DMS153 treated with DMSO at 0.1 percent for 48 hours (cell line): ENCODE measurements around the gene TOM1L2.

Source experiments
- DNase-seq: peaks from one replicate; lab custom pipeline; 2025; ENCODE audit not compliant: unreplicated experiment; lab: John Stamatoyannopoulos, UW

TOM1L2 gene

DNA sequence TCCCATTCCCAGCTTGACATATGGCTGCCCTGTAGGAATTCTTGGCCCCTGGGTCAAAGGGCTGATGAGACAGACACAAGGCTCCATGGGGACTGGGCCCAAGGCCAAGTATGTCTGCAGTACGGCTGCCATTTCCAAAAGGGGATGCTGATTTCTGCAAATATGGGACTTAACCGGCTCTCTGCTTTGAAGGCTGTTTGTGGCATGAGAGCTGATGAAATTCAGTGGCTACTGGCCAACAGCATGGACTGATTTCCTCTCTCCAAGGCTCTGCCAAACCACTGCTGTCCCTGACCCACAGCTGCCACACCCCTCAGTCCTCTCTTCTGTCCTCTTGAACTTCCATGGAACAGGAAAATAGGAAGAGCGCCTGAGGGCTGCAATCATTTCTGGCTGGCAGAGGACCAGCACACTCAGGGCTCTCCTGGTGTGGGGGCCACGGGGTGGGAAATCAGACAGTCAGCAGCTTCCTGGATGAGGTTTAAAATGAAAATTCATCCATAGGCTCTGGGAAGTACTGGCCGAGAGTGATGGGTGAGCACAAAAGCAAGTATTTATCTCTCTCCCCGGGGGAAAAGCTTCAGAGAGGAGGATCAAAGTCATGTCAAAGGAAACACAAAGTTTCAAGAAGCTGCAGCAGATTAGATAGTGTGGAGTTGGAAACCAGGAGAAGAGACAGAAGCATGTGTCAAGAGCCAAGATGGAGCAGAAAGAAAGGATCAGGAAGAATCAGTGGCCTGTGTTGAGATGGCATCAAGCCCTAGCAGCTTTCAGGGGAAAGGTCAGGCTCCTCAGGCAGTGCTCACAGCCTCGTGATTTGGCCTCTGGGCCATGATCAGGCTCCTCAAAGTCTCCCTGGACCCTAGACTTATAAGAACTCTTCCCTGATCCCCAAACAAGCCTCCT is 71.3 kb downstream of the TOM1L2 start:
- peak; percentile 17 for DNase-seq

- DNase-seq, result no peak
These were observed 72.7 kb downstream of the TOM1L2 start for GRCh38 chr17:17899486-17899885.

DNA sequence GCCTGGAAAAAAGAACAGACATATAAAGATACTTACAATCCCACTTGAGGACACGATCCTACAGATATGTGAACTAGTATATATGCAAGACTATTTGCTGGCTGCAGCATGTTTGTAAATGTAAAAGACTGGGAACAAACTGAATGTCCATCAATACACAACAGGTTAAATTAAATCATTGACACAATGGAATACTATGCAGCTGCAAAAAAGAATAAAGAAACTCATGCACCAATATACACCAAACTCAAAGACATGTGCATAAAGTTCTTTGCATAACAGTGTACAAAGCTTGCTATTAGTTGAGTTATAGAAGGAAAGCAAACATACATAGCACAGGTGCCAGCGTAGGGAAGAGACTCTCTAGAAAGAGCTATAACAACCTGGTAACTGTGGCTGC is 73.5 kb downstream of the TOM1L2 start:
- DNase-seq, result no peak

DNA sequence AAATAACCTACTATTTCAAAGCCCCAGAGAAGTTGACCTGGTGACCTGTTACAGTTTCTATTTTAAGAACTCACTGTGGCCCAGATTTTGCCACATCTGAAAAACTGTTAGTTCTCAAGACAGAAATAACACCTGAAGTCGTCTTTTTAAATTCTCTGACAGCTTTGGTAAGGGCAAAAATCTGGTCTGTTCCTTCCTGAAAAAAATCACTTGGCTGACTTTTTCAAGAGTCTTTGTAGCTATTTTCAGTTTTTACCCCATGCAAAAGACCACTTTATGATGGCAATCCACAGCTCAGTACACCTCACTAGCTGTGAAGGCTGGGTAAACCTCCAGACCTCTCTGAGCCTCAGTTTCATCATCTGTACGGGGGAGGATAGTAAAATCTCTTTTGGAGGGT is 74.8 kb downstream of the TOM1L2 start:
- DNase-seq, result no peak

DNA sequence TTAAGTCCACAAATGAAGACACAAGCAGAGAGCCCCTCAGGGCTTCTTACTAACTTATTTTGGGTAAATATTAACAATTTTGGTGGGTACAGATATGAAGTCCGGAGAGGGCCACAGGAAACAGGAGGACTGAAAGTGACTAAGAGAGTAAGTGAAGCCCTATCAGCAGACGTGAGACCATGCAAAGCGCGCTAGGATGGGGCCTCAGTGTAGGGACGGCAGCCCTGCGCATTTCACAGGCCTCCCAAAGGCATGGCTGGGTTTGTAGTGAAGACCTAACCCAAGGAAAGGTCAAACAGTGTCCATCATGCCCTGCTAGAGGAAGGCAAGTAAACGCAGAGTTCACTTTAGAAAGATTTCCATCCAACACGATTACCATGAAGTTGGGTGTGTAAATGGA is 75.5 kb downstream of the TOM1L2 start:
- DNase-seq, result no peak

DNA sequence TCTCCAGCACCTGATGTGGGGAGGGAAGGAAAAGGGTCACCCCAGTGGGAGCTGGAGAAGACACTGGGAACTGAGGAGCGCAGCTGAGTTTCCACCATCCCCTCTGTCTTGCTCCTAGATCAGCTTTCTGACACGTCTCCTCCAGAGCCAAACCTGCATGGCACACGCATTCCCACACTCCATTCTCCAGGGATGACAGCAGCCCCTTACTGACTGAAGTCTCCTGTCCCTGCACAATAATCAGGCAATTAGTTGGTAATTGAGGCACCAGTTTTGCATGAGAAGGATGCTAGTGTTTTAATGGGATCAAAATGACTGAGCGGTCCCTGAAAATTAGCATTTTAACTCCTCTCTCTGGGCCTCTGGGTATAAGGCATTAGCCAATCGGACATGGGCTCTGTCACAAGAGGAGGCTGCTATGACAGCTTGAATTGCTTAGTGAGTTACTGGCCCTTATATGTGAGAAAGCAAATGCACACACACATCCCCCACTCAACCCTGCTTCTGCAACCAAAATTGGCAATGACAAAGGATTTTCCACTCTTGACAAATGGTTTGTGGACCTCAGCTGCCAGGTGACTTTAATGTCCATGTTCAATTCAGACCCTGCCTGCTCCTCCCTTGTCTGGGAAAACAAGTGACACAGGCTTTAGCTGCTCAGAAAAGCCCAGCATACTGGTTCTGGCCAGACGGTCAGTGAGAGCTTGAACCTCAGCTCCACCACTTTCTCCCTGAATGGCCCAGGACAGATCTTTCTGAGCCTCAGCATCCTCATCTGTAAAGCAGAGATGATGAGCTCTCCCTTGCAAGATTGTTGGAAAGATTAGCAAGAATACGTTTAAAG is 78.2 kb downstream of the TOM1L2 start:
- DNase-seq, result no peak

DNA sequence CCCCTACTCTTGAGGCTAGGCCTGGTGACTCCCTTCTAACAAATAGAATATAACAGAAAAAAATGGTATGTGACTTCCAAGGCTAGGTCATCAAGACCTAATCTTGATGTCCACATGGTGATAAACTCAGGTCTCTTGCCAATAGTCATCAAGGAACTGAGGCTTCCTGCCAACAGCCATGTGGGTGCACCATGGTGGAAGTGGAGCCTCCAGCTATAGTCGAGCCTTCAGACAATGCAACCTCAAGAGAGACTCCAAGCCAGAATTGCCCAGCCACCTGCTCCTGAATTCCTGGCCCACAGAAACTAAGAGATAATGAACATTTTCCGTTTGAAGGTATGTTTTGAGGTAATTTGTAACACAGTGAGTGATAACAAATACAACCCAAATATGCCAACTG is 79.5 kb downstream of the TOM1L2 start:
- DNase-seq, result no peak

DNA sequence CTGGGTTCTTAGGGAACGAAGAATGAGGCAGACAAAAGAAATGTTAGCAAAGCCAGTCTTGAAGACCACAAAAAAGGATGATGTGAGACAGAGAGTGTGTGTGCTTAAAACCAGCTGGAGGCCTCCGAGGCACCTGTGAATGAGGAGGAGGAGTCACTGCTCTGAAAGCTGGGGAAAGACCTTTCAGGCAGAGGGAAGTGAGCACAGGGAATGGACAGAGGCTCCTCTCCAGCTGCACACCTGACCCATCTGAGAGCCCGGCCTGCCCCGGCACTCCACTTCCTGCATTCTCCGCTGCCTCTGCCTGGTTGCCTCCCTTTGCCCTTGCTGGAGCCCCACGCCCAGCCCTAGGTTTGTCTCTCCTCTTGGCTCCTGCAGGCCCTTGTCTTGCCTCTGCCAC is 80.2 kb downstream of the TOM1L2 start:
- DNase-seq, result peak; percentile 7

DNA sequence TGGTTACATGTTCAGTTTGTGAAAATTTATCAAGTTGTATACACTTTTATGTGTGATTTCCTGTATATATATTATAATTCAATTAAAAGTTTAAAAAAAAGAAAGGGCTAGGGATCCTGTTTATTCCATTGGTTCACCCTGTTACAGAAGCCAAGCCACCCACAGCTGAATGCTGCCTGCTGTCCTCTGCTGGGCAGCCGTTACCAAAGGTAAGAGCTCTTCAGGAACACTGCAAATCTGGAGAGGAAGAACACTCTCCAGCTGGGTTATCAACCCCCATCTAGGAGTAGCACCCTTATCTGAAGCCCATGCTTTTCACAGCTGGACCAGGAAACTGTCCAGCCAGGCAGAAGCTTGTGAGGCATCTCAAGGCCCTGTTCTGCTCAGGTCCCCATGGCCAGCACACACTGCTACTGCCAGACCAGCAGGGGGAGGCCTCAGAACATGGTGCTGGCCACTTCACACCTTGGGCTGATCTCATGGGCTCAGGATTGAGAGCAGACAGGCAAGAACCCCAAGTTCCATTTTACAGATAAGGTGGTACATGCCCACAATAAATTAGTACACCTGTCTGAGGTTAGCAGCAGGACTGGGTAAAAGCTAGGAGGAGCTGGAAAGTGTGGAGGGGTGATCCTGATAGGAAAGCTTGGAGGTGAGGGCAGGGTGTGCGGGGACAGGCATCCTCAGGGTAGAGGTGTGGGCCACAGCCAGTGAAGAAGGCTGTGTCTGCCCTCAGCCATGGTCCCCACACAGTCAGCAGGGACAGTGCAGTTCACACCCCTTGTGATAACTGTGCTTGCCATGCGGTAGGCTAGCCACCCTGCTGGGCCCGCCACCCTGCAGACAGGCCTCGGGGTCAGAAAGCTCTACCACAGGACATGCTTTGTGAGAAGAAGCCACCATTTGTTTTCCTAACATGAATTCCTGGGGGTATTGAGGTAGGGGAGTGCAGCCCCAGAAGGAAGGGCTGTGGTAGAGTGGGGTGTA is 81.1 kb downstream of the TOM1L2 start:
- no peak for DNase-seq

- no peak for DNase-seq
These were observed 82.3 kb downstream of the TOM1L2 start for GRCh38 chr17:17889922-17890321.

GRCh38 chr17:17888821-17889220 is 83.4 kb downstream of the TOM1L2 start:
- DNase-seq, result no peak

DNA sequence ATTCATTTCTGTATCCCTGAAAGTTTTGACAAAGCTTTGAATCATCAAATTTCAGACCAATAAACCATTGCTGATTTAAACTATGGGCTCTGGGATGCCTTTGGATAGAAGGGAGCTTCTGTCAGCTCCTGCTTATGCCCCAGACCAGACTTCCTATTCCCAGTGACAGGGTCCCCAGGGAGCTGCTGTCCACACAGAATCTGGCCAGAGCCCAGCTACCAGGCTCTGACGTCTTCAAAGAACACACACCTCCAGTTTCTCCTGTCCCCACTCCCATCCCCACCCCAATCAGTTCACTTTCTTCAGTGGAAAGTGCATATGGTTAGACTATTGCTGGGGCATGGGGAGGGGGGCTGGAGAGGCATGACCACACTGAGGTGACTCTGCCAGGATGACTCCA is 83.8 kb downstream of the TOM1L2 start:
- no peak for DNase-seq

GRCh38 chr17:17887752-17888304 is 84.4 kb downstream of the TOM1L2 start:
- DNase-seq, result no peak

GRCh38 chr17:17886726-17887125 is 85.5 kb downstream of the TOM1L2 start:
- no peak for DNase-seq

GRCh38 chr17:17886226-17886625 is 86.0 kb downstream of the TOM1L2 start:
- DNase-seq, result no peak

DNA sequence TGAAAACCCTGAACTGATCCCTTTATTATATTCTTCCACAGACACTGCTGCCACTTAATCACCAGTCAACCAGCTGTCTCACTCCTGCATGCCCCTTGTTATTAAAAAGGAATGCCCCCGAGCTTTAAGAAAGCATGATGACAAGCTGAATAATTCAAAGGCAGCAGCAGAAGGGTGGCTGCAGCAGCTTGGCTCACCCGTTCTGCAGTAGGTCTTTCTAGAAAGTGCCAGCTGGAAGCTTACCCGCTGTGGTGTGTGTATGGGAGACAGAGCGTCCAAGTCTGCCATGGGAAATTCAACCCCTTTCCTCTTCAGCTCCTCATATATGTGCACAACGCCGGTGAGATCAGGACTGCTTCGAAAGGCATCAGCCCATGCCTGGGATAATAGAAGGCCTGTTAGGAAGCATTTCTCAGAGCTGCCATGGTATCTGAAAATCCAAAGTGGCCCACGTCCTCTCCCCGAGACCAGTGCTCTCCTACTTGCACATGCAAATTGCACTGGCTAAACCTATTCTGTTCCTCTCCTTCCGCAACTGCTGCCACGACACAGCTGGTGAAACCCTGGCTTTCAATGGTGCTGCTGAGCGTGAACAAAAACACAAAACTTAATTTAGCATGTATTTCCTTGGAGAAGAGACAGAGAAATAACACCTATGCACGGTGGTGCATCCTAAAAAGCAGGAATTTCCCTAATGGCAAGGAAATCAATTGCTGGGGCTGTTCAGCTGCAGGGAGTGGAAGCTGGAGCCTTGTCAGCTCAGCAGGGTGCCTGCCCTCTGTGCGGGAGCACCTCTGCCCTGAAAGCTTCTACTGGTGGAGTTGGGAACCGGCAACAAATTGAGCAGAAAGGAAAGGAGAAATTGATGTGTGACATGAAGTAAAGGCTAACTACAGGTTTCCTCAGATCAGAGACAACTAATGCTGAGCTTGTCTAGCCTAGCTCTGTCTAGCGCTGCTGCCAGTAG is 87.5 kb downstream of the TOM1L2 start:
- no peak for DNase-seq

GRCh38 chr17:17883801-17884200 is 88.4 kb downstream of the TOM1L2 start:
- no peak for DNase-seq

- DNase-seq, result no peak
These were observed 90.1 kb downstream of the TOM1L2 start for GRCh38 chr17:17882082-17882581.

- no peak for DNase-seq
These were observed 91.5 kb downstream of the TOM1L2 start for GRCh38 chr17:17880577-17881196.
